ENCODE measurements around the gene SSPN. TPM values are rescaled to one million over a fixed set of nuclear protein-coding genes. Genes with fewer than 3 reads are reported as not detected.
A peak's percentile ranks its signal among the peaks of the same experiment; 100 is the strongest.

SSPN gene
- polyA plus RNA-seq, 1 donor from 2014 or later, result 149 TPM

- H3K4me3 Mint-ChIP-seq, result no peak overlapping the region
- no peaks in the 10 kb centered on the region for H3K27me3 Mint-ChIP-seq
- H3K36me3 Mint-ChIP-seq, result peaks cover 13% of the 10 kb centered on the region
- no peaks in the 10 kb centered on the region for H3K9me3 Mint-ChIP-seq
- no peak overlapping the region for H3K27ac Mint-ChIP-seq
- peaks cover 26 to 57% (median 27%) of the 10 kb centered on the region in 3 donors for H3K4me1 Mint-ChIP-seq
Observed at GRCh38 chr12:26172539-26172938, 22.8 kb upstream of the SSPN start.

- H3K4me1 Mint-ChIP-seq, result peaks cover 30 to 60% (median 30%) of the 10 kb centered on the region in 3 donors
- peak overlapping the region in 1 of 4 donors; percentile 7 for H3K4me3 Mint-ChIP-seq
- peaks cover 10% of the 10 kb centered on the region for H3K36me3 Mint-ChIP-seq
- H3K9me3 Mint-ChIP-seq, result no peaks in the 10 kb centered on the region
- no peaks in the 10 kb centered on the region for H3K27me3 Mint-ChIP-seq
- H3K27ac Mint-ChIP-seq, result no peak overlapping the region
Observed at GRCh38 chr12:26172946-26173552, 22.3 kb upstream of the SSPN start.

GRCh38 chr12:26176725-26177124 lies 18.6 kb upstream of the SSPN start:
- Mint-ChIP-seq H3K27me3 (no peaks in the 10 kb centered on the region), H3K27ac (peak overlapping the region in 1 of 3 donors; percentile 14), H3K9me3 (no peaks in the 10 kb centered on the region), H3K4me1 (peaks cover 31 to 52% (median 33%) of the 10 kb centered on the region in 3 donors), H3K4me3 (no peak overlapping the region), H3K36me3 (peaks cover 17% of the 10 kb centered on the region)

GRCh38 chr12:26177283-26177682 lies 18.1 kb upstream of the SSPN start:
- Mint-ChIP-seq H3K4me3 (peak overlapping the region in 1 of 4 donors; percentile 5), H3K36me3 (peaks cover 18% of the 10 kb centered on the region), H3K27ac (peak overlapping the region in 2 of 3 donors; percentile 41 to 61), H3K9me3 (no peaks in the 10 kb centered on the region), H3K4me1 (peaks cover 31 to 48% (median 31%) of the 10 kb centered on the region in 3 donors), H3K27me3 (no peaks in the 10 kb centered on the region)

GRCh38 chr12:26179826-26180225 lies 15.5 kb upstream of the SSPN start:
- H3K9me3 Mint-ChIP-seq, result no peaks in the 10 kb centered on the region
- H3K4me1 Mint-ChIP-seq, result peaks cover 23 to 35% (median 27%) of the 10 kb centered on the region in 3 donors
- no peaks in the 10 kb centered on the region for H3K27me3 Mint-ChIP-seq
- H3K27ac Mint-ChIP-seq, result no peak overlapping the region
- no peak overlapping the region for H3K4me3 Mint-ChIP-seq
- peaks cover 17% of the 10 kb centered on the region for H3K36me3 Mint-ChIP-seq

GRCh38 chr12:26182377-26182776 lies 13.0 kb upstream of the SSPN start:
- Mint-ChIP-seq H3K4me3 (no peak overlapping the region), H3K9me3 (no peaks in the 10 kb centered on the region), H3K36me3 (peaks cover 16% of the 10 kb centered on the region), H3K27me3 (no peaks in the 10 kb centered on the region), H3K27ac (peak overlapping the region in 1 of 3 donors; percentile 61), H3K4me1 (peaks cover 22 to 27% (median 25%) of the 10 kb centered on the region in 3 donors)

- Mint-ChIP-seq H3K27me3 (no peaks in the 10 kb centered on the region), H3K4me3 (no peak overlapping the region), H3K9me3 (no peaks in the 10 kb centered on the region), H3K27ac (peak overlapping the region in 1 of 3 donors; percentile 51), H3K4me1 (peaks cover 21 to 28% (median 22%) of the 10 kb centered on the region in 3 donors), H3K36me3 (peaks cover 12% of the 10 kb centered on the region)
Observed at GRCh38 chr12:26185532-26186320, 9.6 kb upstream of the SSPN start.

GRCh38 chr12:26187014-26187798 lies 8.2 kb upstream of the SSPN start:
- Mint-ChIP-seq H3K9me3 (no peaks in the 10 kb centered on the region), H3K36me3 (peaks cover 13% of the 10 kb centered on the region), H3K27me3 (no peaks in the 10 kb centered on the region), H3K4me3 (peak overlapping the region in 1 of 4 donors; percentile 45), H3K4me1 (peaks cover 20 to 28% (median 25%) of the 10 kb centered on the region in 3 donors), H3K27ac (peak overlapping the region in 1 of 3 donors; percentile 20)

GRCh38 chr12:26188127-26188526 lies 7.2 kb upstream of the SSPN start:
- Mint-ChIP-seq H3K4me3 (no peak overlapping the region), H3K27me3 (no peaks in the 10 kb centered on the region), H3K9me3 (no peaks in the 10 kb centered on the region), H3K27ac (no peak overlapping the region), H3K4me1 (peaks cover 20 to 31% (median 27%) of the 10 kb centered on the region in 3 donors), H3K36me3 (peaks cover 13% of the 10 kb centered on the region)

- Mint-ChIP-seq H3K4me1 (peaks cover 18 to 34% (median 27%) of the 10 kb centered on the region in 3 donors), H3K4me3 (no peak overlapping the region), H3K36me3 (peaks cover 14% of the 10 kb centered on the region), H3K9me3 (no peaks in the 10 kb centered on the region), H3K27me3 (no peaks in the 10 kb centered on the region), H3K27ac (no peak overlapping the region)
Observed at GRCh38 chr12:26188641-26189040, 6.7 kb upstream of the SSPN start.

GRCh38 chr12:26192142-26192541 lies 3.2 kb upstream of the SSPN start:
- H3K36me3 Mint-ChIP-seq, result peaks cover 7% of the 10 kb centered on the region
- no peak overlapping the region for H3K27ac Mint-ChIP-seq
- H3K27me3 Mint-ChIP-seq, result no peaks in the 10 kb centered on the region
- no peaks in the 10 kb centered on the region for H3K9me3 Mint-ChIP-seq
- peaks cover 20 to 36% (median 31%) of the 10 kb centered on the region in 3 donors for H3K4me1 Mint-ChIP-seq
- H3K4me3 Mint-ChIP-seq, result peak overlapping the region in 1 of 4 donors; percentile 11

- no peaks in the 10 kb centered on the region for H3K9me3 Mint-ChIP-seq
- H3K27ac Mint-ChIP-seq, result peak overlapping the region in 1 of 3 donors; percentile 60
- peaks cover 19 to 31% (median 20%) of the 10 kb centered on the region in 3 donors for H3K4me1 Mint-ChIP-seq
- peak overlapping the region in 1 of 4 donors; percentile 65 for H3K4me3 Mint-ChIP-seq
- H3K36me3 Mint-ChIP-seq, result peaks cover 8% of the 10 kb centered on the region
- no peaks in the 10 kb centered on the region for H3K27me3 Mint-ChIP-seq
Observed at GRCh38 chr12:26193539-26193938, 1.8 kb upstream of the SSPN start.

GRCh38 chr12:26195641-26196420 lies 458 bp downstream of the SSPN start:
- Mint-ChIP-seq H3K4me3 (peak overlapping the region; percentile 91 to 99 (median 94)), H3K27me3 (no peaks in the 10 kb centered on the region), H3K27ac (peak overlapping the region; percentile 3 to 90 (median 86)), H3K4me1 (peaks cover 19 to 31% (median 20%) of the 10 kb centered on the region in 3 donors), H3K9me3 (no peaks in the 10 kb centered on the region), H3K36me3 (peaks cover 8% of the 10 kb centered on the region)

GRCh38 chr12:26196421-26196716 lies 996 bp downstream of the SSPN start:
- Mint-ChIP-seq H3K4me3 (peak overlapping the region; percentile 91 to 99 (median 94)), H3K27me3 (no peaks in the 10 kb centered on the region), H3K27ac (peak overlapping the region; percentile 3 to 86 (median 76)), H3K4me1 (peaks cover 19 to 31% (median 20%) of the 10 kb centered on the region in 3 donors), H3K36me3 (peaks cover 8% of the 10 kb centered on the region), H3K9me3 (no peaks in the 10 kb centered on the region)

All from IgD-negative memory B cell (primary cell).